GM06990 (cell line): ENCODE data around the gene KAT6B.

Experiments used
- DNase-seq: peaks from one replicate; pipeline ENCODE4 v3.0.0-alpha.2; 2011; ENCODE audit not compliant: insufficient read length; ENCODE audit errors: extremely low read depth
- H3K27me3 ChIP-seq: replicated peaks from 2 replicates; pipeline ENCODE4 v1.6.0; 2011; ENCODE audit warnings: low read length; ENCODE audit not compliant: control insufficient read depth, insufficient read depth
- H3K36me3 ChIP-seq: 2 replicates; pipeline ENCODE4 v1.5.1; 2011; ENCODE audit warnings: low read length; ENCODE audit not compliant: control insufficient read depth, insufficient read depth
- H3K4me3 ChIP-seq: replicated peaks from 2 replicates; pipeline ENCODE4 v1.5.1; 2011; ENCODE audit warnings: low read depth, mild to moderate bottlenecking, control low read depth, low read length
- TF ChIP-seq, protein P1 (sequence below): IDR thresholded peaks from 2 replicates; pipeline ENCODE4 v1.5.1; 2011; ENCODE audit warnings: low read length, control low read depth, mild to moderate bottlenecking, inconsistent platforms; ENCODE audit not compliant: insufficient read depth, poor library complexity, severe bottlenecking

The KAT6B gene

GRCh38 chr10:74862625-74863024, 36.2 kb downstream of the KAT6B start:
- Histone ChIP-seq H3K36me3 (no peaks in the 10 kb centered on the region), H3K4me3 (no peak overlapping the region), H3K27me3 (no peaks in the 10 kb centered on the region)
- TF ChIP-seq, protein P1, sequence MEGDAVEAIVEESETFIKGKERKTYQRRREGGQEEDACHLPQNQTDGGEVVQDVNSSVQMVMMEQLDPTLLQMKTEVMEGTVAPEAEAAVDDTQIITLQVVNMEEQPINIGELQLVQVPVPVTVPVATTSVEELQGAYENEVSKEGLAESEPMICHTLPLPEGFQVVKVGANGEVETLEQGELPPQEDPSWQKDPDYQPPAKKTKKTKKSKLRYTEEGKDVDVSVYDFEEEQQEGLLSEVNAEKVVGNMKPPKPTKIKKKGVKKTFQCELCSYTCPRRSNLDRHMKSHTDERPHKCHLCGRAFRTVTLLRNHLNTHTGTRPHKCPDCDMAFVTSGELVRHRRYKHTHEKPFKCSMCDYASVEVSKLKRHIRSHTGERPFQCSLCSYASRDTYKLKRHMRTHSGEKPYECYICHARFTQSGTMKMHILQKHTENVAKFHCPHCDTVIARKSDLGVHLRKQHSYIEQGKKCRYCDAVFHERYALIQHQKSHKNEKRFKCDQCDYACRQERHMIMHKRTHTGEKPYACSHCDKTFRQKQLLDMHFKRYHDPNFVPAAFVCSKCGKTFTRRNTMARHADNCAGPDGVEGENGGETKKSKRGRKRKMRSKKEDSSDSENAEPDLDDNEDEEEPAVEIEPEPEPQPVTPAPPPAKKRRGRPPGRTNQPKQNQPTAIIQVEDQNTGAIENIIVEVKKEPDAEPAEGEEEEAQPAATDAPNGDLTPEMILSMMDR, result no peak
- no peak for DNase-seq

DNA sequence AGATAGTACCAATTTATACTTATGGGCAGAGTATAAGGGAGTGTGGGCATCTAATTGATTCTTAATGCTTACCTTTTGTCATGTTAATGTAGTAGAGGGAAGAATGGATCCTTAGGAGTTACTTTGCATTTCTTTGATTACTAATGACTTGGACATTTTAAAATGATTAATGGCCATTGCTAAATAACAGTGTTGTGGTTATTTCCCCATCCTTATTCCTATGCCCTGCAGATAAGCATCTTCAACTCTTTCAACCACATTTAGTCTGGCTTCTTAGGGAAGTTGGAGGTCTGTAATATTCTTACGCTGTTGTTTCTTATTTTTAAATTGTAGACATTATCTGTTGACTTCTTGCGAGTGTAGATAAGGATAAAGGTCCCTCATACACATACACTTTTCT, 37.2 kb downstream of the KAT6B start:
- no peak for DNase-seq
- TF ChIP-seq, protein P1, result no peak
- Histone ChIP-seq H3K36me3 (no peaks in the 10 kb centered on the region), H3K27me3 (no peaks in the 10 kb centered on the region), H3K4me3 (no peak overlapping the region)

GRCh38 chr10:74867351-74867750, 41.0 kb downstream of the KAT6B start:
- DNase-seq, result no peak
- TF ChIP-seq, protein P1, result no peak
- Histone ChIP-seq H3K27me3 (no peaks in the 10 kb centered on the region), H3K4me3 (no peak overlapping the region), H3K36me3 (no peaks in the 10 kb centered on the region)

DNA sequence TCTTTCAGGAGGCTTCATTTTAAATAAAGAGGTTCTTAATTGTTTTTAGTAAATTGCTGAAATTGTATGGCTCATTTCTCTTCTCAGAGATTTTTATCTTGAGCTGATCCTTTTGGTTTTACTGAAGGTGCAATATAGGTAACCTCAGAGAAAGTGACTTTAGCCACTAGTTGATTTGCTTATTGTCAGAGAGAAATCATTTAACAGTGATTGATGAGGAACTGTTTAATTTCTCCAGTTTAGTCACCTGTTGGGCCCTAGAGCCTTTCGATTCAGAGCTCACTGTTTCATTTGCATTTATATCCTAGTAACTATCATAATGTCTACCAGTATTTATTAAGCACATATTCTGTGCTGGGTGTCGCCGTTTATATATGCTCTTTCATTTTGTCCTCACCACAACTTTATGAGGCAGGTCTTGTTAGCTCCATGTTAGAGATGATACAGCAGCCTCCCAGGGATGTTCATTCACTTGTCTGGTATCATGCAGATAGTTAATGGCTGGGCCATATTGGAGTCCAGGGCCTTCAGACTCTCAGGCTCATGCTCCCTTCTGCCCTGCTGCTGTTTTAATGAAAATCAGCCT, 42.1 kb downstream of the KAT6B start:
- Histone ChIP-seq H3K36me3 (no peaks in the 10 kb centered on the region), H3K4me3 (no peak overlapping the region), H3K27me3 (no peaks in the 10 kb centered on the region)
- no peak for DNase-seq
- TF ChIP-seq, protein P1, result no peak

DNA sequence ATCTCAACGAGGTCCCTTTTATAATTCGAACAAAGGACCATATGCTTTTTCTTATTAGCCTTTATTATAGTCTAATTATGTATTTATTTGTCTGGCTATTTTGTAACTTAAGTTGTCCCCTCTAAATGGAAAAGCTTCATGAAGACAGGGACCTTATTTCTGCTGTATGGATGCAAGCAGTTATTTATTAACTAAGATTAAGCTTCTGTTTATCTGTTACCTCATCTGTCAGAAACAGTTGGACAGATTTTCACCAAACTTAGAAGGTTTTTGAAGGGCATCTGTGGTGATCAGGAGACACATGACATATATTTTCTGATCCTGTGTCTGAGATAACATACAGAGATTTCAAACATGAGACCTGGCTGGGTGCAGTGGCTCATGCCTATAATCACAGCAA, 43.2 kb downstream of the KAT6B start:
- Histone ChIP-seq H3K4me3 (no peak overlapping the region), H3K27me3 (no peaks in the 10 kb centered on the region), H3K36me3 (no peaks in the 10 kb centered on the region)
- DNase-seq, result no peak
- TF ChIP-seq, protein P1, result no peak

- no peak for DNase-seq
- Histone ChIP-seq H3K27me3 (no peaks in the 10 kb centered on the region), H3K36me3 (no peaks in the 10 kb centered on the region), H3K4me3 (no peak overlapping the region)
- TF ChIP-seq, protein P1, result no peak
Measured at GRCh38 chr10:74870191-74870590, 43.8 kb downstream of the KAT6B start.
